Measurements from ENCODE around the gene RBM4.

The RBM4 gene

DNA sequence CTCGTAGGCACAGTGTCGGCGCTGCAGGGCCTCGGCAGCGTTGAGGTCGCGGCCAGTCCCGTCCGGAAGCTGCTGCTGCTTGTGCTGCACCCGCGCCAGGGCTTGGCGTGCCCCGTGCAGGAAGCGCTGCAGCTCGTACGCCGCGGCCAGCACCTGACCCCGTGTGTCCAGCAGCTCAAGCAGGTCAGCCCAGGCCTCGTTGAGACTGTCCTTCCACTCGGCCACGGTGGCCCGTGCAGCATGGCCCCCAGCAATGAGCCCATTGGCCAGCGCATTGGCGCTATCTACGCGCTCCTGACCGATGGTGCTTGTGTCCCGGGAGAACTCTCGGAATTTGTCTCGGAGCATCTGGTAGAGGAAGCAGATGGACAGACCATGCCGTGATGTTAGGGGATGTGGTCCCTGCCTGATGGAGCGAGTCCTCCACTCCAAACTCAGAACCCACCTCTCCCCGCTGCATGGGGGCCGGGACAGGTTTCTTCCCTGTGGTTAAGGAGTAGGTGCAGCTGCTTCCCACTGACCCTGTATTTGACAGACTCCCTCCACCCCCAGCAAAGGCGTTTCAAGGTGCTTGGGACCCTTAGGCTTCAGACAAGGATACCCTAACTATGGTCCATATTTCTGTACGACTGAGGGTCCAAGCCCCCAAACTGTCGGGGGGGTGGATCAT is 52.9 kb downstream of the RBM4 start:
- DNase-seq: no peak

DNA sequence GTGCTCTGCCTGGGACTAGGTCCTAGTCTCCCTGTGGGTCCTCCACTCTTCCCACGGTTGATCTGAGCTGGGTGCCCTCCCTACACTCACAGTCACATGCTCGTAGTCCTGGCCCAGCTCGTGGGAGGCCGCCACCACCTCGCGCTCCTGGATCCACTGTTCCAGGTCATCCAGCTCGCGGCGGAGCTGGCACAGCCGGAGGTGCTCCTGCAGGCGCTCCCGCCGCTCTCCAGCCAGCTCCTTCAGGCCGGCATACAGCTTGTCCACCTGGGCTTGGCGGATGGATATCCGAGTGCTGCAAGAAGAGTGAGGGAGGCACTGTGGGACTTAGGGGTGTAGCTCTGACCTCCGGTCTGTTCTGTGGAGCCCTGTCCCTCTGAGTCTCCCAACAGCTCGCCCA is 53.9 kb downstream of the RBM4 start:
- DNase-seq: no peak

DNA sequence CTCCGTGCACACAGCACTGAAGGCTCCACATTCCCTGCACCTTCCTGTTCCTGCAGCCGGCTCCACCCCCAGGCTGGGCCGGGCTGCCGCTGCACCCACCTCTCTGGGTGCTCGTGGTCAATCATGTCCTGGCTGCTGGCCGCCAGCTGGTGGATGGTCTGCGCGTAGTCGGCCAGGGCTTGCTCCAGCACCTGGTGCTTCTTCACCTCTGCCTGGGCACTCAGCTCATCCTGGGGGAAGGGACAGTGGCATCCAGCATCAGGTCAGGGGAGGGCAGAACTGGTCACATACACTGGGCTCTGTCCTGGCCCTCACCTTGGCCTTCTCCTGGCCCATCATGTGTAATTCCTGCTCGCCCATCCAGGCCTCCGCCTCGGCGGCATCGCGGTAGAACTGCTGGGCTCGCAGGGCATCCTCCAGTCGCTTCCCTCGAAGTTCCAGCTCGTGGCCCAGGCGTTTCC is 54.4 kb downstream of the RBM4 start:
- DNase-seq: no peak

DNA sequence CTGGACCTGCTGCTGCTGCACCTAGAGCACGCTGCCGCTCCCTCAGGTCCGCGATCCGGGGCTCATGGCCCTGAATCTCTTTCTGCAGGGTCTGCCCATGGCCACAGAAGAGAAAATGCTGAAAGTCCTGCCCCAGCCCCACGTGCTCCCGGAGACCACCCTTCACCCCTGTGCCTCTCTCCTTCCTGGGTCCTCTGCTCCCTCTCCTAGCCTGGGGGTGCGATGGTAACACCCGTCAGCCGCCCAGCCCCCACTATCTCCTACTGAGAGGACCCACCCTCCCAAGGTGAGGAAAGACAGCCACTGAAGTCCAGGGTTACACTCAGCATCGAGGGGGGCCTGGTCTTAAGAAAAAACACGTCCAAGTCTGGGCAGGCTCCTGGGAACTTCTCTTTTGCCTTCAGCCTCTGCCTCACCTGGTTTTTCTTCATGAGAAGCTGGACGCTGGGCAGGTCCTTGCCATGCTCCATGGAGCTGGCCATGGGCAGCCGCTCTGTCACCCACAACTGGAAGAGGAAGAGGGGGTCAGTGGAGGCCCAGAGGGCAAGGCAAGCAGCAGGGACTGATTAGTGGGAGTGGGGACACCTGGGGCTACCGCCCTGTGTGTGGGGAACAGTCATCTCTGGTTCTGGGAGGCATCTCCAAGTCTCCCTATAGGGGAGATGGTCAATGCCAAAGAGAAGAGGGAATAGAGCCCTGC is 55.0 kb downstream of the RBM4 start:
- no peak for DNase-seq

DNA sequence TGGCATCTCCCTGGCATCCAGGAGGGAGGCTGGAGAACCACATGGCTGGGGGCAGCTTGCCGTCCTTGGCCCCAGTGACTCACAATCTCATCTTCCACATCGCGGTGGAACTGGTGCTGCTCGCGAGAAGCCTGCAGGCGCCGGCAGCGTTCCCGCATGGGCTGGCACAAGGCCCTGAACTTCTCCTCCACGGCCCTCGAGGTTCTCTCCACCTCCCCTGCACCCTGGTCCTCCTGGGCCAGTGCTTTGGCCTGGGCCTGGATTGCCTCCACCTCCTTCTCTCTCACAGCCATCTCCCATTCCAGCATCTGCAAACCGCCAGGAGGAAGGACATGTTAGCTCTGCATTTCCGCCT is 55.5 kb downstream of the RBM4 start:
- DNase-seq: no peak

DNA sequence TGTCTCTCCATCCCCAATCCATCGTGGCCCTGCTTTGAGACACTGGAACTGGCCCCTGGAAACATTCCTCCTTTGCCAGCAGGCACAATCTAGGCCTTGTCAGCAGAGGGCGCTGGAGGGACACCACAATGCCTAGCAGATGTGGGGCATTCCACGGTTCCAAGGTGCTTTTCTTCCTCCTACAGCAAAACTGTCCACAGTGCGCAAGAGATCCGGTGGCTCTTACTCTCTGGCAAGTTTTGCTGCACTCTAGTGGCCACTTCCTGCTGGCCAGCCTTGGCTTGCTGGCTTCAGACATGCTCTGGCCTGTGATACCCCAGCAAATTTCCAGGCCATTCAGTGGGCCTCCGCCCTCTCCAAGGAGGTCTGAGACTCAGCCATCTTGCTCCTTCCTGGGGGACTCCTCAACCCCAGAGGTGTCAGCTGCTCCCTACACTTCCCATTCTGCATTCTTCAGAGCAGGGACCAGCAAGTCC is 56.3 kb downstream of the RBM4 start:
- DNase-seq: peak; percentile 90 to 92

Measured in activated CD4-positive, alpha-beta T cell treated with anti-CD3 and anti-CD28 coated beads, Interleukin-2, amount 50 U/mL, for 48 hours (primary cell).